ENCODE results near the gene IER3. TPM values are rescaled to one million over a fixed set of nuclear protein-coding genes. Genes with fewer than 3 reads are reported as not detected.

IER3 gene
- total and polyA plus RNA-seq, 2 of the 8 experiments (the other 6 are each of a cell fraction or from before 2014, with no cell fraction given), result 11.9 to 26.5 TPM

GRCh38 chr6:30703821-30704220 lies 40.5 kb downstream of the IER3 start:
- no peak overlapping the region for H3K18ac ChIP-seq (ENCODE audit: extremely low read depth, low read length)
- POLR2A ChIA-PET (ENCODE audit: partially characterized antibody), result interaction anchor here (0.8 to 35.9 kb wide), 10 partner anchors 4 to 114 kb away, joined by 3 to 732 read pairs (median 4); partner anchors contain the start of genes IER3, MDC1, NRM and TUBB
- FAIRE-seq, result no peak

More at GRCh38 chr6:30703821-30704220, 40.5 kb downstream of the IER3 start:
- Histone ChIP-seq H3K27ac (ENCODE audit: low read depth, low read length) (no peak overlapping the region), H3K23ac (ENCODE audit: insufficient read length) (no peak overlapping the region), H3K14ac (ENCODE audit: insufficient read length) (no peak overlapping the region), H3K4me3 (ENCODE audit: extremely low read depth in 1 of 4, insufficient read depth in 2 of 4, low read depth in 3 of 4, low read length in 4 of 4) (no peak overlapping the region), H2BK20ac (ENCODE audit: low read length) (no peak overlapping the region), H3K36me3 (ENCODE audit: control insufficient read depth in 2 of 4, insufficient read depth in 4 of 4, low read length in 3 of 4) (peaks cover 5 to 42% (median 24%) of the 10 kb centered on the region in 4 experiments; a peak in 6 of 8 replicates), H3K56ac (replicated peaks; ENCODE audit: insufficient read length, low read depth, low read length) (no peak overlapping the region), H4K91ac (replicated peaks; ENCODE audit: insufficient read length, low read length) (no peak overlapping the region), H3K4me1 (replicated peaks in 1 of 4; ENCODE audit: control insufficient read depth in 3 of 4, insufficient read depth in 4 of 4, low read length in 3 of 4) (no peaks in the 10 kb centered on the region; a peak in 1 of 7 replicates), H3K79me2 (ENCODE audit: control insufficient read depth in 1 of 2, insufficient read depth in 2 of 2, low read length in 2 of 2) (no peaks in the 10 kb centered on the region), H3K9me3 (ENCODE audit: insufficient read depth in 2 of 2, low read depth in 1 of 2, low read length in 1 of 2) (no peaks in the 10 kb centered on the region), H4K8ac (ENCODE audit: extremely low read depth, insufficient read depth, low read length) (no peak overlapping the region), H2AK5ac (ENCODE audit: low read depth, low read length) (no peak overlapping the region), H4K20me1 (replicated peaks in 1 of 2; ENCODE audit: control insufficient read depth in 1 of 2, insufficient read depth in 2 of 2, low read length in 2 of 2) (peaks cover 3% of the 10 kb centered on the region in 2 experiments), H4K5ac (ENCODE audit: insufficient read length, low read depth, low read length) (no peak overlapping the region), H3K23me2 (ENCODE audit: low read depth, low read length) (no peaks in the 10 kb centered on the region), H2BK12ac (ENCODE audit: low read depth, low read length) (no peak overlapping the region), H3K4ac (replicated peaks; ENCODE audit: insufficient read length, low read depth, low read length) (no peak overlapping the region), H2AFZ (ENCODE audit: low read length) (no peak overlapping the region), H3K27me3 (replicated peaks in 1 of 4; ENCODE audit: control insufficient read depth in 3 of 4, extremely low read depth in 1 of 4, insufficient read depth in 3 of 4, low read length in 3 of 4) (no peaks in the 10 kb centered on the region), H2BK120ac (replicated peaks; ENCODE audit: low read depth, low read length) (no peak overlapping the region), H3K4me2 (ENCODE audit: insufficient read depth in 1 of 2, low read depth in 2 of 2, low read length in 2 of 2) (no peak overlapping the region), H2BK5ac (ENCODE audit: low read depth, low read length) (no peak overlapping the region), H3K9ac (replicated peaks in 1 of 4; ENCODE audit: extremely low read depth in 1 of 4, low read depth in 3 of 4, low read length in 3 of 4) (no peak overlapping the region), H3K79me1 (ENCODE audit: low read depth, low read length) (no peaks in the 10 kb centered on the region), H2BK15ac (ENCODE audit: low read length) (no peak overlapping the region)
- TF ChIP-seq ATF2 (IDR thresholded peaks at IDR 0.05; ENCODE audit: low read length) (no peak), TEAD4 (IDR thresholded peaks at IDR 0.05; ENCODE audit: low read depth, low read length) (no peak), CHD2 (IDR thresholded peaks at IDR 0.05; ENCODE audit: low read length) (no peak), USF2 (IDR thresholded peaks at IDR 0.05; ENCODE audit: low read length) (no peak), SP4 (IDR thresholded peaks at IDR 0.05; ENCODE audit: low read length) (no peak), CTBP2 (IDR thresholded peaks at IDR 0.05; ENCODE audit: borderline replicate concordance, insufficient read depth, insufficient read length, low read length) (no peak)
- DNase-seq (ENCODE audit: low read depth in 1 of 2, low spot score in 2 of 2), result no peak
- CTCF ChIA-PET (ENCODE audit: partially characterized antibody), result interaction anchor here (1.2 to 2.3 kb wide), 11 partner anchors 9 to 130 kb away, joined by 3 to 14 read pairs (median 7); partner anchors contain the start of gene DHX16
- 84% methylated on average over 4 of the region's 4 CpGs; no CpG with 5 or more reads in 1 of the 2 experiments for WGBS, 2 experiments (ENCODE audit: extremely low coverage in 1 of 2, insufficient coverage in 1 of 2, insufficient read length in 1 of 2, insufficient replicate concordance in 2 of 2, low coverage in 1 of 2, low lambda C conversion rate in 2 of 2, missing lambda C conversion rate in 1 of 2)
